Karpas-422 (cell line): Measurements from ENCODE around the gene OGDH. TPM values are rescaled to one million over a fixed set of nuclear protein-coding genes. Genes with fewer than 3 reads are reported as not detected.
"Not testable (repeated sequence)": the region's sequence is repeated elsewhere in the genome, so short reads cannot be mapped to it uniquely, and the experiment has no call there.

Experiments used
- DNase-seq: peaks from one replicate; pipeline ENCODE4 v3.0.0-alpha.2; 2015
- H2AFZ ChIP-seq: fragments of 200-600 bp; sonication (generic); 2 replicates; pipeline ENCODE4 v1.6.1; 2014; ENCODE audit warnings: antibody characterized with exemption, low read length, mixed read lengths
- H3K27ac ChIP-seq: fragments of 200-600 bp; sonication (generic); 2 replicates; pipeline ENCODE4 v1.5.1; 2014; ENCODE audit warnings: mild to moderate bottlenecking, low read length, moderate library complexity
- H3K27me3 ChIP-seq: fragments of 200-600 bp; sonication (generic); 2 replicates; pipeline ENCODE4 v1.6.1; 2014; ENCODE audit warnings: low read length, mixed read lengths
- H3K36me3 ChIP-seq: fragments of 200-600 bp; sonication (generic); 2 replicates; pipeline ENCODE4 v1.6.1; 2014; ENCODE audit warnings: low read length, mixed read lengths; ENCODE audit not compliant: insufficient read depth
- H3K4me1 ChIP-seq: fragments of 200-600 bp; sonication (generic); 2 replicates; pipeline ENCODE4 v1.6.1; 2014; ENCODE audit warnings: mild to moderate bottlenecking, low read length, mixed read lengths
- H3K4me2 ChIP-seq: fragments of 200-600 bp; sonication (generic); 2 replicates; pipeline ENCODE4 v1.6.1; 2014; ENCODE audit warnings: low read length, low read depth, mild to moderate bottlenecking; ENCODE audit not compliant: poor library complexity, severe bottlenecking
- H3K4me3 ChIP-seq: fragments of 200-600 bp; sonication (generic); 2 replicates; pipeline ENCODE4 v1.5.1; 2014; ENCODE audit warnings: mild to moderate bottlenecking, antibody characterized with exemption, low read length, mixed read lengths
- H3K79me2 ChIP-seq: fragments of 200-600 bp; sonication (generic); 2 replicates; pipeline ENCODE4 v1.6.1; 2014; ENCODE audit warnings: mild to moderate bottlenecking, low read length, mixed read lengths
- H3K9ac ChIP-seq: fragments of 200-600 bp; sonication (generic); 2 replicates; pipeline ENCODE4 v1.6.0; 2014; ENCODE audit warnings: low read length
- H3K9me2 ChIP-seq: fragments of 200-600 bp; sonication (generic), shearing (Covaris generic); replicated peaks from 2 replicates; pipeline ENCODE4 v1.6.0; 2014; ENCODE audit warnings: mild to moderate bottlenecking, low read length, moderate library complexity; ENCODE audit not compliant: insufficient read depth
- H3K9me3 ChIP-seq: fragments of 300-700, 200-600 bp; sonication (generic); 2 replicates; pipeline ENCODE4 v1.6.1; 2014; ENCODE audit warnings: low read length, mixed read lengths
- H4K20me1 ChIP-seq: fragments of 200-600 bp; sonication (generic); 2 replicates; pipeline ENCODE4 v1.6.1; 2014; ENCODE audit warnings: mild to moderate bottlenecking, antibody characterized with exemption, low read length, low read depth; ENCODE audit not compliant: insufficient read depth
- total RNA-seq: library from RNA; depleted of rRNA; stranded (reverse); fragments of >200 nt; shearing (Covaris generic); gene quantifications from 2 replicates; pipeline ENCODE4 v1.2.3, GENCODE V29; 2014; ENCODE audit warnings: low replicate concordance; rRNA removed

OGDH gene
- total RNA-seq: 24.9 and 34.9 TPM in 2 replicates

DNA sequence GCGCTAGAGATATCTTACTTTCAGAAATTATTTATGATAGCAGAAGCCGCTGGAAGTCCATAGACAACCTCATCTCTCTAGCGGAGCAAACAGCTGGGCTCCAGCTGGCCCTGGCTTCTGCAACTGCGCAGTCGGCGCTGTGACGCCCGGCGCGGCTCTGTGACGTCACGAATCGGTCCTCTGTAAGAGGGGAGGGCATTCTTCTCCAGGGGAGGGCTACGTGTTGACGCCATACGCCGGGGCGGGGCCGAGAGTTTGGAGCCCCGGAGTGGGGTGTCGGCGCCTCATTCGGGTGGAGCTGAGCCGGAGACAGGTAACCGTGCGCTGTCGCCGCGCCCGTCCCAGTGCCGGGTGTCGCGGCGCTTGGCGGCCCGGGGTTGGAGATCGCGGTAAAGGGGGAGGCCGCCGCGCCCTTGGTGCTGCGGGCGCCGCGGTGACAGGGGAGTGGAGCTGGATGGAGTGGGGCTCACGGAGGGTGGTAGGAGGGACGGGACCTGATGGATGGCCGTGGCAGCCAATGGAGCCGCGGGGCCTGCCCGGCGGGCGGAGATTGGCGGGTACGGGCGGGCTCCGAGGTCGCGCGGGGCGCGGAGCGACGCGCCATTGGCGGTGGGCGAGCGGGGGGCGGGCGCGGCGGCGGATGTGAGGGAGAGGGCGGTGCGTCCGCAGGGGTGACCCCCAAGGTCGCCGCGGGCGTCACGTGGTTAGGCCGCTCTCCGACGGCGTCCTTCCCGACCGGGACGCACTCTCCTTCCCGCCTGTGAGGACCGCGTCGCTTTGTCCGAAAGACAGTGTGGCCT, at the start of gene OGDH:
TSS of gene OGDH (plus strand) at position 287 of the 800 bp plus-strand sequence. CDS start 17,717 bp downstream, outside the sequence.
- peak within 1 kb of the TSS; percentile 99 for H3K4me2 ChIP-seq
- peaks cover 50% of the 10 kb centered on the region for H3K4me1 ChIP-seq
- H4K20me1 ChIP-seq: no peaks in the 10 kb centered on the region
- peak within 1 kb of the TSS; percentile 92 for H3K9ac ChIP-seq
- H3K27me3 ChIP-seq: no peaks in the 10 kb centered on the region
- H2AFZ ChIP-seq: peak within 1 kb of the TSS; percentile 66
- H3K9me3 ChIP-seq: no peaks in the 10 kb centered on the region
- H3K36me3 ChIP-seq: peaks cover 3% of the 10 kb centered on the region; the same call in 1 of the 2 replicates
- DNase-seq: peak; percentile 100
- H3K9me2 ChIP-seq: no peaks in the 10 kb centered on the region
- peak within 1 kb of the TSS; percentile 94 for H3K4me3 ChIP-seq
- H3K79me2 ChIP-seq: peaks cover 46% of the 10 kb centered on the region
- H3K27ac ChIP-seq: peak within 1 kb of the TSS; percentile 78

DNA sequence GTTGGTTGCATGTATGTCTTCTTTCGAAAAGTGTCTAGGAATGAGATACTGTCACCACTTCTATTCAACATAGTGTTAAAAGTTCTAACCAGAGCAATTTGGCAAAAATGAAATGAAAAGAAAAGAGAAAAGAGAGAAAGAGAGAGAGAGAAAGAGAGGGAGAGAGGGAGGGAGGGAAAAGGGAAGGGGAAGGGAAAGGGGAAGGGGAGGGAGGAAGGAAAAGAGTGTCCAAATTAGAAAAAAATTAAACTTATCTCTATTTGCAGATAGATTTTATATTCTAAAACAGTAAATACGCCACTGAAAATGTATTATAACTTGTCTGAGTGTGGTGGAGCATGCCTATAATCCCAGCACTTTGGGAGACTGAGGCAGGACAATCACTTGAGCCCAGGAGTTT, 48.9 kb upstream of the OGDH start:
- Histone ChIP-seq H3K79me2 (no peaks in the 10 kb centered on the region), H4K20me1 (no peaks in the 10 kb centered on the region; the same call in 1 of the 2 replicates), H3K27me3 (no peaks in the 10 kb centered on the region), H3K27ac (no peak overlapping the region), H2AFZ (no peak overlapping the region), H3K9me3 (no peaks in the 10 kb centered on the region), H3K4me3 (no peak overlapping the region), H3K4me2 (no peak overlapping the region), H3K9ac (no peak overlapping the region), H3K36me3 (no peaks in the 10 kb centered on the region), H3K9me2 (no peaks in the 10 kb centered on the region), H3K4me1 (no peaks in the 10 kb centered on the region)
- DNase-seq: no peak

DNA sequence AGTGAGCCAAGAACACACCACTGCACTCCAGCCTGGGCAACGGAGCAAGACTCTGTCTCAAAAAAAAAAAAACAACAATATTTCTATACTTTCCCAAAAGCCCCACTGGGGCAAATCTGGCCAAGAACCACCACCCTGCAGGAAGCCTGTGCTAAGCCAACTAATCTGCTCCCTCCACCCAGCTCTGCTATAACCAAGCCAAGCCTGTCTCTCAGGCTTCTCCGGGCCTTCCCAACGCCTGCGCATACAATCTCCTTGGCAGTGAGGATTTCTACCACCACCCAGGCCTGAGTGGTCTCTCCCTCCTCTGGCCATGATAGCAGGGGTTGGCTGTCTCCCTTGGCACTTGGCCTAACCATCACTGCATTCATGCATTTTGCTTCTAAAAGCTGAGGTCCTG, 46.9 kb upstream of the OGDH start:
- H3K9me3 ChIP-seq: no peaks in the 10 kb centered on the region
- no peaks in the 10 kb centered on the region for H3K4me1 ChIP-seq
- DNase-seq: no peak
- no peak overlapping the region for H3K4me3 ChIP-seq
- no peaks in the 10 kb centered on the region for H3K79me2 ChIP-seq
- no peak overlapping the region for H3K27ac ChIP-seq
- peaks cover 5% of the 10 kb centered on the region; the same call in 1 of the 2 replicates for H4K20me1 ChIP-seq
- no peak overlapping the region for H3K4me2 ChIP-seq
- no peak overlapping the region for H2AFZ ChIP-seq
- H3K27me3 ChIP-seq: no peaks in the 10 kb centered on the region
- H3K36me3 ChIP-seq: peaks cover 6% of the 10 kb centered on the region
- H3K9ac ChIP-seq: no peak overlapping the region
- H3K9me2 ChIP-seq: no peaks in the 10 kb centered on the region

DNA sequence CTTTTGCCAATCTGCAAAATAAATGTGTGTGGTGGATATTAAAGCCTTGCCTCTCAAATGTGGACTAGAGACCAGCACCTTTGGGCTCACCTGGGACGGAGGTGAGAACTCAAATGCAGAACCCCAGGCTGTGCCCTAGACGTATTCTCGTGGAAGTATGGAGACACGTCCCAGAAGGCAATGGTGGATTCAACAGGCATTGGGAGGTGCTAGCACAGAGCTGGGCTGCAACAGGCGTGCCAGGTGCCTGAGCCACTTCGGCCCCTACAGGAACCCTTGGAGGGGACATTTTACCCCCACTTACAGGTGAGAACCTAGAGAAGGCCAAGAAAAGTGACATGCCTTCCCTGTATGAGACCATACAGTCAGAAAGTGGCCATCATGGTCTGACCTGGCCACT, 44.9 kb upstream of the OGDH start:
- no peaks in the 10 kb centered on the region for H3K4me1 ChIP-seq
- H3K9ac ChIP-seq: no peak overlapping the region
- no peaks in the 10 kb centered on the region for H3K9me3 ChIP-seq
- no peak overlapping the region for H3K4me3 ChIP-seq
- peaks cover 15% of the 10 kb centered on the region for H3K36me3 ChIP-seq
- H4K20me1 ChIP-seq: peaks cover 12% of the 10 kb centered on the region
- H3K27me3 ChIP-seq: no peaks in the 10 kb centered on the region
- H3K4me2 ChIP-seq: no peak overlapping the region
- no peaks in the 10 kb centered on the region for H3K9me2 ChIP-seq
- DNase-seq: no peak
- H2AFZ ChIP-seq: no peak overlapping the region
- H3K27ac ChIP-seq: no peak overlapping the region
- no peaks in the 10 kb centered on the region for H3K79me2 ChIP-seq

DNA sequence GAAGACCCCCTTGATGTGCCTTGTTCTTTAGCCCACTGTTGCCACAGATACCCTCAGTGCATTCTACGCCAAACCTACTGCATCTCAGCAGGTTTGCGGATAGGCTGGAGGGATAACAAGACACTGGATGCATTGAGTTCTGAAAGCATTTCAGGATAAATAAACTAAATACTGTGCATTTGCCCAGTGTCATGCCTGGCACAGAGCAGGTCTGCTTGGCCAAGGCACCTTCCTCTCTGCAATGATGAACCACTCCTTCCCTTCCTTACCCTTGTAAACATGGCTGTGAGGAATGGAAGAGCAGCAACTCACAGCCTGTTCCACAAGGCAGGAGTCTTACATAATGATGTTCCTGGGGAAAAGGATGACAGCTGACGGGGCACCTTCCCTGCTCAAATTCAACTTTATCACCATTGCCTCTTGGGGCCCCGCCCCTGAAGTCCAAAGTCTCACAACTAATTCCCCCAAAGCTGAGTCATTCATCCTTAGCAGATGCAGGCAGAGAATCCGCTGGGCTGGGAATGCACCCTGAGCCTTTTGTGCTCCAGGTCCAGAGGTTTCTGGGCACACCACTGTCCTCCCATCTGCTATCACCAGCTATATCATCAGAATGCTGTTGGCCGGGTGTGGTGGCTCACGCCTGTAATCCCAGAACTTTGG, 44.3 kb upstream of the OGDH start:
- peaks cover 12% of the 10 kb centered on the region for H4K20me1 ChIP-seq
- no peak for DNase-seq
- no peak overlapping the region for H2AFZ ChIP-seq
- no peaks in the 10 kb centered on the region for H3K4me1 ChIP-seq
- H3K27me3 ChIP-seq: no peaks in the 10 kb centered on the region
- no peaks in the 10 kb centered on the region for H3K9me3 ChIP-seq
- peaks cover 16% of the 10 kb centered on the region for H3K36me3 ChIP-seq
- no peaks in the 10 kb centered on the region for H3K9me2 ChIP-seq
- no peaks in the 10 kb centered on the region for H3K79me2 ChIP-seq
- H3K4me3 ChIP-seq: no peak overlapping the region
- no peak overlapping the region for H3K4me2 ChIP-seq
- H3K27ac ChIP-seq: no peak overlapping the region
- no peak overlapping the region for H3K9ac ChIP-seq

GRCh38 chr7:44562622-44562962, 43.8 kb upstream of the OGDH start:
- not testable (repeated sequence) for DNase-seq, H3K9me2 ChIP-seq
- peaks cover 21% of the 10 kb centered on the region for H3K36me3 ChIP-seq

GRCh38 chr7:44563171-44563679, 43.2 kb upstream of the OGDH start:
- no peaks in the 10 kb centered on the region for H3K9me3 ChIP-seq
- H3K4me3 ChIP-seq: no peak overlapping the region
- no peak overlapping the region for H3K9ac ChIP-seq
- no peak overlapping the region for H2AFZ ChIP-seq
- no peaks in the 10 kb centered on the region for H3K27me3 ChIP-seq
- no peak overlapping the region for H3K27ac ChIP-seq
- H3K79me2 ChIP-seq: no peaks in the 10 kb centered on the region
- H4K20me1 ChIP-seq: peaks cover 15% of the 10 kb centered on the region
- DNase-seq: no peak
- H3K36me3 ChIP-seq: peaks cover 27% of the 10 kb centered on the region
- no peak overlapping the region for H3K4me2 ChIP-seq
- H3K9me2 ChIP-seq: no peaks in the 10 kb centered on the region
- no peaks in the 10 kb centered on the region for H3K4me1 ChIP-seq

More at GRCh38 chr7:44562622-44562962, 43.8 kb upstream of the OGDH start:
- not testable (repeated sequence) for H2AFZ ChIP-seq, H3K4me3 ChIP-seq, H3K4me2 ChIP-seq, H3K79me2 ChIP-seq, H3K27ac ChIP-seq, H3K27me3 ChIP-seq, H3K4me1 ChIP-seq, H3K9ac ChIP-seq, H3K9me3 ChIP-seq
- peaks cover 15% of the 10 kb centered on the region for H4K20me1 ChIP-seq

GRCh38 chr7:44564606-44565005, 41.8 kb upstream of the OGDH start:
- no peak overlapping the region for H3K9ac ChIP-seq
- H3K79me2 ChIP-seq: no peaks in the 10 kb centered on the region
- H3K4me3 ChIP-seq: no peak overlapping the region
- no peak overlapping the region for H3K4me2 ChIP-seq
- peaks cover 36% of the 10 kb centered on the region for H3K36me3 ChIP-seq
- no peak overlapping the region for H2AFZ ChIP-seq
- H3K9me2 ChIP-seq: no peaks in the 10 kb centered on the region
- no peak for DNase-seq
- H3K4me1 ChIP-seq: no peaks in the 10 kb centered on the region
- H3K27me3 ChIP-seq: no peaks in the 10 kb centered on the region
- H3K9me3 ChIP-seq: no peaks in the 10 kb centered on the region
- peaks cover 15% of the 10 kb centered on the region for H4K20me1 ChIP-seq
- H3K27ac ChIP-seq: no peak overlapping the region
